WTC11 (cell line): ENCODE results near the gene CCDC152. TPM values are rescaled to one million over a fixed set of nuclear protein-coding genes. Genes with fewer than 3 reads are reported as not detected.

Experiments
- ATAC-seq: fragments of 200-7000 bp; cut with Tn5 transposase; 2 replicates; pipeline ENCODE4 v1.10.0; 2021; ENCODE audit warnings: mild to moderate bottlenecking, moderate library complexity
- CTCF ChIA-PET: fragments of 300-600 bp; sonication (Branson Sonifier 250); formaldehyde crosslinking; loops from one replicate; lab custom pipeline; 2021; ENCODE audit warnings: antibody characterized with exemption; lab: Charles Lee
- POLR2A ChIA-PET: fragments of 350-600 bp; sonication (Branson Sonifier 250); formaldehyde crosslinking; loops from one replicate; lab custom pipeline; 2021; ENCODE audit warnings: antibody characterized with exemption; lab: Charles Lee
- DNase-seq: peaks from one replicate; pipeline ENCODE4 v3.0.0; 2021; ENCODE audit warnings: low spot score
- H3K27ac Mint-ChIP-seq: 2 replicates; pipeline ENCODE4 v1.8.0; 2021; ENCODE audit warnings: mixed read lengths
- H3K27me3 Mint-ChIP-seq: 2 replicates; pipeline ENCODE4 v1.8.0; 2021; ENCODE audit warnings: low read depth, mild to moderate bottlenecking, moderate library complexity, mixed read lengths
- H3K36me3 Mint-ChIP-seq: 2 replicates; pipeline ENCODE4 v1.8.0; 2021; ENCODE audit warnings: mixed read lengths
- H3K4me1 Mint-ChIP-seq: 2 replicates; pipeline ENCODE4 v1.8.0; 2022; ENCODE audit warnings: mixed read lengths
- H3K4me3 Mint-ChIP-seq: 2 replicates; pipeline ENCODE4 v1.8.0; 2021; ENCODE audit warnings: mild to moderate bottlenecking, moderate library complexity, mixed read lengths
- H3K9me3 Mint-ChIP-seq: 2 replicates; pipeline ENCODE4 v1.8.0; 2021; ENCODE audit warnings: mixed read lengths
- CBFB ChIP-seq: sonication (generic); formaldehyde crosslinking; IDR thresholded peaks from 2 replicates; pipeline ENCODE4 v1.8.1; 2022; ENCODE audit warnings: mild to moderate bottlenecking, low read depth, missing genetic modification reagents
- ETV6 ChIP-seq: sonication (generic); formaldehyde crosslinking; IDR thresholded peaks from 2 replicates; pipeline ENCODE4 v1.8.1; 2022; ENCODE audit warnings: mild to moderate bottlenecking, missing genetic modification reagents
- FOXJ3 ChIP-seq: sonication (generic); formaldehyde crosslinking; IDR thresholded peaks from 2 replicates; pipeline ENCODE4 v1.9.0; 2021; ENCODE audit warnings: missing genetic modification reagents, mild to moderate bottlenecking, borderline replicate concordance
- FOXP4 ChIP-seq: sonication (generic); formaldehyde crosslinking; IDR thresholded peaks from 2 replicates; pipeline ENCODE4 v1.8.0; 2022; ENCODE audit warnings: mild to moderate bottlenecking, missing genetic modification reagents
- GABPB1 ChIP-seq: sonication (generic); formaldehyde crosslinking; IDR thresholded peaks from 2 replicates; pipeline ENCODE4 v1.8.1; 2023; ENCODE audit warnings: mild to moderate bottlenecking, missing genetic modification reagents
- GTF2I ChIP-seq: fragments of 250-450 bp; sonication (Bioruptor Pico); conservative IDR thresholded peaks from 2 replicates; pipeline ENCODE4 v1.4.0; 2021; ENCODE audit warnings: mild to moderate bottlenecking
- MXD4 ChIP-seq: fragments of 250-450 bp; sonication (Bioruptor Pico); IDR thresholded peaks from 2 replicates; pipeline ENCODE4 v1.8.0; 2021; ENCODE audit warnings: mild to moderate bottlenecking, moderate library complexity, borderline replicate concordance
- OVOL2 ChIP-seq: fragments of 250-450 bp; sonication (Bioruptor Pico); IDR thresholded peaks from 2 replicates; pipeline ENCODE4 v1.9.0; 2021; ENCODE audit warnings: mild to moderate bottlenecking, borderline replicate concordance
- PRRX2 ChIP-seq: fragments of 250-450 bp; sonication (Bioruptor Pico); IDR thresholded peaks from 2 replicates; pipeline ENCODE4 v1.8.0; 2021; ENCODE audit warnings: mild to moderate bottlenecking
- RORB ChIP-seq: fragments of 250-450 bp; sonication (Bioruptor Pico); IDR thresholded peaks from 2 replicates; pipeline ENCODE4 v1.9.0; 2021; ENCODE audit warnings: mild to moderate bottlenecking
- STAT6 ChIP-seq: sonication (generic); formaldehyde crosslinking; conservative IDR thresholded peaks from 2 replicates; pipeline ENCODE4 v1.8.1; 2023; ENCODE audit warnings: mild to moderate bottlenecking, low read depth, missing genetic modification reagents, moderate library complexity
- TCF7 ChIP-seq: sonication (generic); formaldehyde crosslinking; IDR thresholded peaks from 2 replicates; pipeline ENCODE4 v1.8.0; 2022; ENCODE audit warnings: mild to moderate bottlenecking, low read depth, missing genetic modification reagents, moderate library complexity
- TEAD4 ChIP-seq: sonication (generic); formaldehyde crosslinking; IDR thresholded peaks from 2 replicates; pipeline ENCODE4 v1.8.0; 2022; ENCODE audit warnings: mild to moderate bottlenecking, missing genetic modification reagents
- ZNF121 ChIP-seq: sonication (generic); formaldehyde crosslinking; IDR thresholded peaks from 2 replicates; pipeline ENCODE4 v1.8.0; 2023; ENCODE audit warnings: missing genetic modification reagents
- total RNA-seq: library from RNA; stranded (reverse); gene quantifications from 3 replicates; pipeline ENCODE4 v1.2.3, GENCODE V29; 2021
- TF ChIP-seq, protein P1 (sequence below): sonication (generic); formaldehyde crosslinking; IDR thresholded peaks from 2 replicates; pipeline ENCODE4 v1.8.0; 2022; ENCODE audit warnings: mild to moderate bottlenecking, missing genetic modification reagents
- TF ChIP-seq, protein P2 (sequence below): sonication (generic); formaldehyde crosslinking; IDR thresholded peaks from 2 replicates; pipeline ENCODE4 v1.8.0; 2022; ENCODE audit warnings: mild to moderate bottlenecking, missing genetic modification reagents
- TF ChIP-seq, protein P3 (sequence below): fragments of 250-450 bp; sonication (Bioruptor Pico); IDR thresholded peaks from 2 replicates; pipeline ENCODE4 v1.9.0; 2021; ENCODE audit warnings: moderate library complexity, mild to moderate bottlenecking, inconsistent platforms, borderline replicate concordance

The CCDC152 gene
- total RNA-seq, 1 experiment from 2014 or later = 15.1 TPM

DNA sequence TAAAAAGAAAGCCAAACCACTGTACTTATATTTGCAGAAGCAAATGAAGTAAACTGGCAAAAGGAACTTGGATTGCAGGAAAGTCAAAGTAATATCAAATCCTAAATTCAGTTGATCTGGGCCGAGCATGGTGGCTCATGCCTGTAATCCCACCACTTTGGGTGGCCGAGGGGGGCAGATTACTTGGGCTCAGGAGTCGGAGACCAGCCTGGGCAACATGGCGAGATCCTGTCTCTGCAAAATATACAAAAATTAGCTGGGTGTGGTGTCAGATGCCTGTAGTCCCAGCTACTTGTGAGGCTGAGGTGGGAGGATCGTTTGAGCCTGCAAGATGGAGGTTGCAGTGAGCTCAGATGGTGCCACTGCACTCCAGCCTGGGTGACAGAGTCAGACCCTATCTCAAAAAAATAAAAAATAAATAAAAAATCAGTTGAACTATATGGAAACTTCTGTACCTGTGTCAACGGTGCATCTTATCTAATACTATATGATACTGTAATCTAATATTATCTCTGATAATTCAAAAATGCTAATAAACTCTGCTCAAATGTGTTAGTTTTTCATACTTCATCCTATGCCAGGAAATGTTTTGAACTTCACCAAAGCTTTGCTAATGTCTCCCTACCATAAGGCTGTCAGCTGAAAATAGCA lies 45.0 kb downstream of the CCDC152 start:
- no peaks in the 10 kb centered on the region for H3K4me1 Mint-ChIP-seq
- ChIA-PET POLR2A (no interaction called here), CTCF (interaction anchor here (1.2 kb wide), 1 partner anchor 88 kb away, joined by 4 read pairs; no protein-coding TSS in a partner anchor)
- no peak for ATAC-seq
- H3K27me3 Mint-ChIP-seq = no peaks in the 10 kb centered on the region
- no peak overlapping the region for H3K27ac Mint-ChIP-seq
- H3K4me3 Mint-ChIP-seq = no peak overlapping the region
- no peaks in the 10 kb centered on the region for H3K9me3 Mint-ChIP-seq
- DNase-seq = no peak
- H3K36me3 Mint-ChIP-seq = peaks cover 20% of the 10 kb centered on the region
- TF ChIP-seq GTF2I (CRISPR knock-in tag) = no peak

GRCh38 chr5:42804717-42805339 lies 48.2 kb downstream of the CCDC152 start:
- CTCF ChIA-PET = no interaction called here
- Mint-ChIP-seq H3K36me3 (peaks cover 8% of the 10 kb centered on the region), H3K9me3 (no peaks in the 10 kb centered on the region), H3K4me3 (no peak overlapping the region), H3K4me1 (no peaks in the 10 kb centered on the region), H3K27me3 (no peaks in the 10 kb centered on the region), H3K27ac (no peak overlapping the region)
- POLR2A ChIA-PET = no interaction called here
- DNase-seq = no peak
- no peak for ATAC-seq
- TF ChIP-seq RORB (no peak), CBFB (CRISPR knock-in tag) (no peak), GABPB1 (no peak), TCF7 (CRISPR knock-in tag) (no peak), OVOL2 (CRISPR knock-in tag) (no peak), MXD4 (no peak), ZNF121 (CRISPR knock-in tag) (no peak), PRRX2 (CRISPR knock-in tag) (no peak), FOXJ3 (no peak), FOXP4 (no peak), GTF2I (CRISPR knock-in tag) (no peak), ETV6 (CRISPR knock-in tag) (no peak), TEAD4 (CRISPR knock-in tag) (no peak), STAT6 (CRISPR knock-in tag) (no peak)
- TF ChIP-seq, protein P1, sequence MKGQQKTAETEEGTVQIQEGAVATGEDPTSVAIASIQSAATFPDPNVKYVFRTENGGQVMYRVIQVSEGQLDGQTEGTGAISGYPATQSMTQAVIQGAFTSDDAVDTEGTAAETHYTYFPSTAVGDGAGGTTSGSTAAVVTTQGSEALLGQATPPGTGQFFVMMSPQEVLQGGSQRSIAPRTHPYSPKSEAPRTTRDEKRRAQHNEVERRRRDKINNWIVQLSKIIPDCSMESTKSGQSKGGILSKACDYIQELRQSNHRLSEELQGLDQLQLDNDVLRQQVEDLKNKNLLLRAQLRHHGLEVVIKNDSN = no peak
- TF ChIP-seq, protein P2, sequence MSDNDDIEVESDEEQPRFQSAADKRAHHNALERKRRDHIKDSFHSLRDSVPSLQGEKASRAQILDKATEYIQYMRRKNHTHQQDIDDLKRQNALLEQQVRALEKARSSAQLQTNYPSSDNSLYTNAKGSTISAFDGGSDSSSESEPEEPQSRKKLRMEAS (CRISPR knock-in tag) = no peak
- TF ChIP-seq, protein P3, sequence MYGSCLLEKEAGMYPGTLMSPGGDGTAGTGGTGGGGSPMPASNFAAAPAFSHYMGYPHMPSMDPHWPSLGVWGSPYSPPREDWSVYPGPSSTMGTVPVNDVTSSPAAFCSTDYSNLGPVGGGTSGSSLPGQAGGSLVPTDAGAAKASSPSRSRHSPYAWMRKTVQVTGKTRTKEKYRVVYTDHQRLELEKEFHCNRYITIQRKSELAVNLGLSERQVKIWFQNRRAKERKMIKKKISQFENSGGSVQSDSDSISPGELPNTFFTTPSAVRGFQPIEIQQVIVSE (CRISPR knock-in tag) = no peak
- TF ChIP-seq, all 79 proteins: peak for 0
